ENCODE measurements around the gene ARPP21.
A peak's percentile ranks its signal among the peaks of the same experiment; 100 is the strongest.

The ARPP21 gene

GRCh38 chr3:35737527-35737926 lies 98.2 kb downstream of the ARPP21 start:
- no peak for TF ChIP-seq CTCF (IDR thresholded peaks at IDR 0.05; ENCODE audit: low read depth, low read length)
- no peak for DNase-seq (ENCODE audit: low read depth in 2 of 2)

GRCh38 chr3:35737934-35738706 lies 98.8 kb downstream of the ARPP21 start:
- TF ChIP-seq CTCF (IDR thresholded peaks at IDR 0.05; ENCODE audit: low read depth, low read length) = no peak
- no peak overlapping the region for H3K4me3 ChIP-seq (replicated peaks in 1 of 2; ENCODE audit: low read depth in 2 of 2, low read length in 2 of 2)
- DNase-seq (ENCODE audit: low read depth in 2 of 2) = no peak

More at GRCh38 chr3:35737527-35737926, 98.2 kb downstream of the ARPP21 start:
- no peak overlapping the region for H3K4me3 ChIP-seq (replicated peaks in 1 of 2; ENCODE audit: low read depth in 2 of 2, low read length in 2 of 2)

- H3K4me3 ChIP-seq (replicated peaks in 1 of 2; ENCODE audit: low read depth in 2 of 2, low read length in 2 of 2) = no peak overlapping the region
- peak; percentile 8 for DNase-seq (ENCODE audit: low read depth in 2 of 2)
- TF ChIP-seq CTCF (IDR thresholded peaks at IDR 0.05; ENCODE audit: low read depth, low read length) = no peak
Measured at GRCh38 chr3:35739181-35739809, 100.0 kb downstream of the ARPP21 start.

- H3K4me3 ChIP-seq (replicated peaks in 1 of 2; ENCODE audit: low read depth in 2 of 2, low read length in 2 of 2) = no peak overlapping the region
- TF ChIP-seq CTCF (IDR thresholded peaks at IDR 0.05; ENCODE audit: low read depth, low read length) = no peak
- DNase-seq (ENCODE audit: low read depth in 2 of 2) = no peak
Measured at GRCh38 chr3:35739964-35740527, 100.7 kb downstream of the ARPP21 start.

GRCh38 chr3:35743218-35743617 lies 103.9 kb downstream of the ARPP21 start:
- H3K4me3 ChIP-seq (replicated peaks in 1 of 2; ENCODE audit: low read depth in 2 of 2, low read length in 2 of 2) = no peak overlapping the region
- no peak for DNase-seq (ENCODE audit: low read depth in 2 of 2)
- no peak for TF ChIP-seq CTCF (IDR thresholded peaks at IDR 0.05; ENCODE audit: low read depth, low read length)

GRCh38 chr3:35744419-35744818 lies 105.1 kb downstream of the ARPP21 start:
- TF ChIP-seq CTCF (IDR thresholded peaks at IDR 0.05; ENCODE audit: low read depth, low read length) = no peak
- no peak overlapping the region for H3K4me3 ChIP-seq (replicated peaks in 1 of 2; ENCODE audit: low read depth in 2 of 2, low read length in 2 of 2)
- DNase-seq (ENCODE audit: low read depth in 2 of 2) = no peak
